PC-3 (cell line): ENCODE data around the gene PLXNB3.

Experiments used
- EZH2 ChIP-seq: fragments of 300-600 bp; sonication (generic); IDR thresholded peaks from one replicate; pipeline ENCODE4 v1.6.1; 2017; ENCODE audit warnings: antibody characterized with exemption, mild to moderate bottlenecking, low read length; ENCODE audit not compliant: unreplicated experiment
- TF ChIP-seq, protein P1 (sequence below): fragments of 300-600 bp; sonication (generic); conservative IDR thresholded peaks from 2 replicates; pipeline ENCODE4 v1.5.1; 2017; ENCODE audit warnings: antibody characterized with exemption, low read depth, mild to moderate bottlenecking, low read length

DNA sequence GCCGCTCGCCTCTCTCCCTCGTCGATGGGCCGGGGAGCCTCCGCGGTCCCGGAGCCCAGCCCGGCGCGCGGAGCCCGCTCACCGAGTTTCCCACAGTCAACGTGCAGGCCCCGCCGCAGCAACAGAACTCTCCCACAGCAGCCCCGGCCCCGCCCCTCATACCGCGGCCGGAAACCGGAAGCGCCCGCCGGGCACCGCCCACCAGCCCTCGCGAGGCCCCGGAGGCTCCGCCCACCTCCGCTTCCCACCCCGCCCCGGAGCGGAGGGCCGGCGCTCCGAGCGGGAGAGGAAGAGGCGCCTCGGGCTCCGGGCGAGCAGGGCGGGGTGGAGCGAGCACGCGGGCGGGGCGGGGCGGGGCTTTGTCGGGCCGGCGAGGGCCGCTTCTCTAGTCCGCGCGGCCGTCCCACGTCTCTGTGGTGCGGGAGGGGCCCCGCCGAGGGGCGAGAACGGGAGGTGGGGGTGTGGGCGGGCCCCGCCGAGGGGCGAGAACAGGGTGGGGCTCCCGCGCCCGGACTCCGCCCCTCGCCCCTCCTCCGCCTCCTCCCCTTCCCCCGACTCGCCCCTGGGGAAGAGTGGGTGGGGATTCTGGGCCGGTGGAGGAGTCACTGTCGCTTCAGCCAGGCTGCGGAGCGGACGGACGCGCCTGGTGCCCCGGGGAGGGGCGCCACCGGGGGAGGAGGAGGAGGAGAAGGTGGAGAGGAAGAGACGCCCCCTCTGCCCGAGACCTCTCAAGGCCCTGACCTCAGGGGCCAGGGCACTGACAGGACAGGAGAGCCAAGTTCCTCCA lies 39.6 kb upstream of the PLXNB3 start, which contains the start of the genes ABCD1 and BCAP31:
- TF ChIP-seq, protein P1, sequence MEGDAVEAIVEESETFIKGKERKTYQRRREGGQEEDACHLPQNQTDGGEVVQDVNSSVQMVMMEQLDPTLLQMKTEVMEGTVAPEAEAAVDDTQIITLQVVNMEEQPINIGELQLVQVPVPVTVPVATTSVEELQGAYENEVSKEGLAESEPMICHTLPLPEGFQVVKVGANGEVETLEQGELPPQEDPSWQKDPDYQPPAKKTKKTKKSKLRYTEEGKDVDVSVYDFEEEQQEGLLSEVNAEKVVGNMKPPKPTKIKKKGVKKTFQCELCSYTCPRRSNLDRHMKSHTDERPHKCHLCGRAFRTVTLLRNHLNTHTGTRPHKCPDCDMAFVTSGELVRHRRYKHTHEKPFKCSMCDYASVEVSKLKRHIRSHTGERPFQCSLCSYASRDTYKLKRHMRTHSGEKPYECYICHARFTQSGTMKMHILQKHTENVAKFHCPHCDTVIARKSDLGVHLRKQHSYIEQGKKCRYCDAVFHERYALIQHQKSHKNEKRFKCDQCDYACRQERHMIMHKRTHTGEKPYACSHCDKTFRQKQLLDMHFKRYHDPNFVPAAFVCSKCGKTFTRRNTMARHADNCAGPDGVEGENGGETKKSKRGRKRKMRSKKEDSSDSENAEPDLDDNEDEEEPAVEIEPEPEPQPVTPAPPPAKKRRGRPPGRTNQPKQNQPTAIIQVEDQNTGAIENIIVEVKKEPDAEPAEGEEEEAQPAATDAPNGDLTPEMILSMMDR = no peak
- TF ChIP-seq EZH2 = no peak
